H1 (cell line): ENCODE results near the gene IL10. TPM values are rescaled to one million over a fixed set of nuclear protein-coding genes. Genes with fewer than 3 reads are reported as not detected.

ENCODE experiments used
- CTCF ChIA-PET: fragments of 300-600 bp; sonication (Branson Sonifier 250); formaldehyde crosslinking; loops from one replicate; lab custom pipeline; 2021; ENCODE audit not compliant: partially characterized antibody; lab: Charles Lee
- POLR2A ChIA-PET: fragments of 300-600 bp; sonication (Branson Sonifier 250); formaldehyde crosslinking; loops from one replicate; lab custom pipeline; 2021; ENCODE audit warnings: inconsistent platforms; ENCODE audit not compliant: partially characterized antibody; lab: Charles Lee
- DNase-seq, 2 experiments: peaks; one replicate each; pipeline versions ENCODE4 v3.0.0 to v3.0.0-alpha.2; 2010 to 2022; ENCODE audit warnings: low spot score in 2 of 2, low read depth in 1 of 2, mixed read lengths in 1 of 2
- FAIRE-seq: peaks from 2 replicates; lab custom pipeline; 2011; peaks lifted over from hg19 to GRCh38; lab: Jason Lieb, UNC
- H2AFZ ChIP-seq: 2 replicates; pipeline ENCODE4 v1.8.1; 2012; ENCODE audit warnings: low read length, inconsistent platforms
- H2AK5ac ChIP-seq: 2 replicates; pipeline ENCODE4 v1.6.1; 2013; ENCODE audit warnings: low read depth, low read length
- H2BK120ac ChIP-seq: replicated peaks from 2 replicates; pipeline ENCODE3; 2013; ENCODE audit warnings: low read depth, low read length, inconsistent platforms
- H2BK12ac ChIP-seq: 2 replicates; pipeline ENCODE4 v1.6.1; 2013; ENCODE audit warnings: low read depth, low read length
- H2BK15ac ChIP-seq: 2 replicates; pipeline ENCODE4 v1.6.1; 2013; ENCODE audit warnings: low read length
- H2BK20ac ChIP-seq: 2 replicates; pipeline ENCODE4 v1.6.1; 2013; ENCODE audit warnings: low read length
- H2BK5ac ChIP-seq: 2 replicates; pipeline ENCODE4 v1.6.1; 2013; ENCODE audit warnings: low read depth, low read length
- H3K14ac ChIP-seq: 2 replicates; pipeline ENCODE4 v1.6.1; 2013; ENCODE audit warnings: inconsistent platforms; ENCODE audit not compliant: insufficient read length
- H3K18ac ChIP-seq: 2 replicates; pipeline ENCODE4 v1.6.1; 2013; ENCODE audit warnings: low read length; ENCODE audit errors: extremely low read depth
- H3K23ac ChIP-seq: 2 replicates; pipeline ENCODE4 v1.6.1; 2013; ENCODE audit warnings: inconsistent platforms; ENCODE audit not compliant: insufficient read length
- H3K23me2 ChIP-seq: 2 replicates; pipeline ENCODE4 v1.6.1; 2013; ENCODE audit warnings: low read depth, low read length
- H3K27ac ChIP-seq: 2 replicates; pipeline ENCODE4 v1.6.1; 2011; ENCODE audit warnings: low read depth, low read length, inconsistent platforms
- H3K27me3 ChIP-seq, 4 experiments: replicated peaks in 1 of 4; 1 replicate in 1 of 4; 2 replicates in 3 of 4; pipeline versions ENCODE4 v1.6.1 to v1.8.1; 2011 to 2013; ENCODE audit warnings: low read length in 3 of 4, mild to moderate bottlenecking in 3 of 4, inconsistent platforms in 2 of 4, mixed read lengths in 2 of 4, moderate library complexity in 1 of 4; ENCODE audit not compliant: control insufficient read depth in 3 of 4, insufficient read depth in 3 of 4; ENCODE audit errors: extremely low read depth in 1 of 4
- H3K36me3 ChIP-seq, 4 experiments: 2 replicates each; pipeline versions ENCODE4 v1.6.1 to v1.8.1; 2011 to 2013; ENCODE audit warnings: mild to moderate bottlenecking in 4 of 4, low read length in 3 of 4, moderate library complexity in 2 of 4, control low read depth in 1 of 4, inconsistent platforms in 1 of 4; ENCODE audit not compliant: insufficient read depth in 4 of 4, control insufficient read depth in 2 of 4
- H3K4ac ChIP-seq: replicated peaks from 2 replicates; pipeline ENCODE3; 2013; ENCODE audit warnings: low read length, low read depth, mixed read lengths, inconsistent platforms; ENCODE audit not compliant: insufficient read length
- H3K4me1 ChIP-seq, 4 experiments: replicated peaks in 1 of 4; 1 replicate in 1 of 4; 2 replicates in 3 of 4; pipeline versions ENCODE4 v1.6.1 to v1.8.1; 2011 to 2013; ENCODE audit warnings: low read length in 3 of 4, inconsistent platforms in 2 of 4, mixed read lengths in 1 of 4; ENCODE audit not compliant: insufficient read depth in 4 of 4, control insufficient read depth in 3 of 4
- H3K4me2 ChIP-seq, 2 experiments: 2 replicates each; pipeline versions ENCODE4 v1.6.1 to v1.8.1; 2011 to 2013; ENCODE audit warnings: low read depth in 2 of 2, low read length in 2 of 2, control low read depth in 1 of 2, inconsistent platforms in 1 of 2, mild to moderate bottlenecking in 1 of 2; ENCODE audit not compliant: insufficient read depth in 1 of 2
- H3K4me3 ChIP-seq, 4 experiments: fragments of 200-600, 300-600 bp in 1 of 4; sonication (generic), shearing (Covaris generic), sonication (Bioruptor Twin) in 1 of 4; 2 replicates each; pipeline versions ENCODE4 v1.5.1 to v1.8.1; 2011 to 2016; ENCODE audit warnings: low read length in 4 of 4, low read depth in 3 of 4, control low read depth in 2 of 4, inconsistent platforms in 2 of 4, mild to moderate bottlenecking in 2 of 4, mixed read lengths in 1 of 4, moderate library complexity in 1 of 4; ENCODE audit not compliant: insufficient read depth in 2 of 4; ENCODE audit errors: extremely low read depth in 1 of 4
- H3K56ac ChIP-seq: replicated peaks from 2 replicates; pipeline ENCODE3; 2013; ENCODE audit warnings: low read depth, mild to moderate bottlenecking, mixed read lengths, low read length, inconsistent platforms; ENCODE audit not compliant: insufficient read length
- H3K79me1 ChIP-seq: 2 replicates; pipeline ENCODE4 v1.6.1; 2013; ENCODE audit warnings: low read depth, low read length, control low read depth
- H3K79me2 ChIP-seq, 2 experiments: 2 replicates each; pipeline versions ENCODE4 v1.6.1 to v1.8.1; 2012 to 2013; ENCODE audit warnings: low read length in 2 of 2, mild to moderate bottlenecking in 2 of 2, inconsistent platforms in 1 of 2; ENCODE audit not compliant: insufficient read depth in 2 of 2, control insufficient read depth in 1 of 2
- H3K9ac ChIP-seq, 4 experiments: replicated peaks in 1 of 4; 1 replicate in 1 of 4; 2 replicates in 3 of 4; pipeline versions ENCODE4 v1.6.1 to v1.8.1; 2011 to 2013; ENCODE audit warnings: low read depth in 3 of 4, low read length in 3 of 4, control low read depth in 2 of 4, mild to moderate bottlenecking in 2 of 4, moderate library complexity in 2 of 4, inconsistent platforms in 1 of 4; ENCODE audit errors: extremely low read depth in 1 of 4
- H3K9me3 ChIP-seq, 2 experiments: 2 replicates each; pipeline versions ENCODE4 v1.6.1 to v1.8.1; 2012 to 2013; ENCODE audit warnings: mild to moderate bottlenecking in 2 of 2, moderate library complexity in 2 of 2, control low read depth in 1 of 2, inconsistent platforms in 1 of 2, low read depth in 1 of 2, low read length in 1 of 2, mixed read lengths in 1 of 2; ENCODE audit not compliant: insufficient read depth in 2 of 2
- H4K20me1 ChIP-seq, 2 experiments: replicated peaks in 1 of 2; 2 replicates each; pipeline versions ENCODE3 to v1.8.1; 2011 to 2013; ENCODE audit warnings: inconsistent platforms in 2 of 2, low read length in 2 of 2, mild to moderate bottlenecking in 1 of 2; ENCODE audit not compliant: insufficient read depth in 2 of 2, control insufficient read depth in 1 of 2
- H4K5ac ChIP-seq: 2 replicates; pipeline ENCODE4 v1.6.1; 2013; ENCODE audit warnings: low read length, low read depth, mixed read lengths, inconsistent platforms; ENCODE audit not compliant: insufficient read length
- H4K8ac ChIP-seq: 2 replicates; pipeline ENCODE4 v1.8.0; 2013; ENCODE audit warnings: mild to moderate bottlenecking, moderate library complexity, low read length, inconsistent platforms; ENCODE audit not compliant: insufficient read depth; ENCODE audit errors: extremely low read depth
- H4K91ac ChIP-seq: replicated peaks from 2 replicates; pipeline ENCODE3; 2013; ENCODE audit warnings: low read length, mixed read lengths, inconsistent platforms; ENCODE audit not compliant: insufficient read length
- BCL11A ChIP-seq, 2 experiments: IDR thresholded peaks; one replicate each; pipeline ENCODE4 v1.6.1; 2011; ENCODE audit warnings: low read depth in 2 of 2, low read length in 2 of 2, mild to moderate bottlenecking in 2 of 2
- CBX8 ChIP-seq: fragments of 300-800, 300-1000 bp; sonication (generic); IDR thresholded peaks from 2 replicates; pipeline ENCODE4 v1.7.1; 2016; ENCODE audit warnings: low read depth, low read length, borderline replicate concordance
- EGR1 ChIP-seq: IDR thresholded peaks from 2 replicates; pipeline ENCODE4 v1.6.1; 2011; ENCODE audit warnings: low read depth, low read length, borderline replicate concordance
- EZH2 ChIP-seq: fragments of 200-600 bp; sonication (generic); IDR thresholded peaks from 2 replicates; pipeline ENCODE4 v1.7.1; 2012; ENCODE audit warnings: low read depth, mild to moderate bottlenecking, moderate library complexity, low read length, inconsistent platforms; ENCODE audit not compliant: severe bottlenecking
- FOSL1 ChIP-seq: IDR thresholded peaks from 2 replicates; pipeline ENCODE4 v1.6.1; 2011; ENCODE audit warnings: mild to moderate bottlenecking, low read depth, low read length, moderate library complexity; ENCODE audit not compliant: insufficient read depth
- JUND ChIP-seq: IDR thresholded peaks from 2 replicates; pipeline ENCODE4 v1.6.1; 2011; ENCODE audit warnings: mild to moderate bottlenecking, improper control_type of control experiment, low read length
- SIX5 ChIP-seq: IDR thresholded peaks from 2 replicates; pipeline ENCODE4 v1.6.1; 2011; ENCODE audit warnings: mild to moderate bottlenecking, low read depth, low read length
- SRF ChIP-seq: IDR thresholded peaks from 2 replicates; pipeline ENCODE4 v1.6.1; 2011; ENCODE audit warnings: mild to moderate bottlenecking, low read depth, low read length, moderate library complexity
- TEAD4 ChIP-seq: IDR thresholded peaks from 2 replicates; pipeline ENCODE4 v1.6.1; 2012; ENCODE audit warnings: low read depth, low read length, inconsistent platforms, mixed read lengths
- WGBS, 2 experiments: shearing (Covaris generic) in 1 of 2; methylation state at CpG; one replicate each; pipeline versions ENCODE4 v1.1.6 to v1.1.7; 2013 to 2015; ENCODE audit warnings: low lambda C conversion rate in 2 of 2, mixed read lengths in 2 of 2, inconsistent platforms in 1 of 2, low coverage in 1 of 2, missing lambda C conversion rate in 1 of 2; ENCODE audit not compliant: insufficient replicate concordance in 2 of 2, insufficient coverage in 1 of 2, insufficient read length in 1 of 2; ENCODE audit errors: extremely low coverage in 1 of 2, missing lambda C conversion rate in 1 of 2; 5-methylcytosine and 5-hydroxymethylcytosine counted together
- polyA plus RNA-seq, 7 experiments: library from polyadenylated mRNA; depleted of rRNA in 3 of 7; stranded (reverse) in 5 of 7; unstranded in 2 of 7; fragments of >200 nt in 5 of 7; fragments of 200-250 nt in 2 of 7; gene quantifications; 1 replicate in 5 of 7; 2 replicates in 1 of 7; 4 replicates in 1 of 7; pipeline versions ENCODE4 v1.2.1 to v1.2.3, GENCODE V29; 2011 to 2013; ENCODE audit warnings: missing spikeins in 2 of 7, mixed read lengths in 2 of 7
- total RNA-seq: library from RNA; stranded (reverse); fragmentation: NEBNext Ultra II Directional; extraction: Animal tissue kit (Norgen Biotek cat#: 25700); gene quantifications from 2 replicates; pipeline ENCODE4 v1.2.1, GENCODE V29; 2021

The IL10 gene
- total and polyA plus RNA-seq, 2 of the 8 experiments (the other 6 are each of a cell fraction or from before 2014, with no cell fraction given), result not detected

- 93% methylated on average over 2 of the region's 2 CpGs; no CpG with 5 or more reads in 1 of the 2 experiments for WGBS, 2 experiments
- Histone ChIP-seq H3K9me3 (peaks cover 0 to 5% of the 10 kb centered on the region in 2 experiments; a peak in 1 of 4 replicates), H3K79me2 (no peaks in the 10 kb centered on the region), H3K9ac (no peak overlapping the region), H3K23ac (no peak overlapping the region), H2BK120ac (no peak overlapping the region), H3K27me3 (no peaks in the 10 kb centered on the region), H4K91ac (no peak overlapping the region), H2AK5ac (no peak overlapping the region), H3K4me1 (no peaks in the 10 kb centered on the region), H2AFZ (no peak overlapping the region), H3K18ac (no peak overlapping the region), H3K4me2 (no peak overlapping the region), H3K23me2 (no peaks in the 10 kb centered on the region), H3K36me3 (no peaks in the 10 kb centered on the region), H2BK15ac (no peak overlapping the region), H3K4me3 (no peak overlapping the region), H2BK5ac (no peak overlapping the region), H2BK12ac (no peak overlapping the region), H3K79me1 (no peaks in the 10 kb centered on the region), H4K8ac (no peak overlapping the region), H3K4ac (no peak overlapping the region), H2BK20ac (no peak overlapping the region), H3K56ac (no peak overlapping the region), H3K14ac (no peak overlapping the region), H3K27ac (no peak overlapping the region), H4K5ac (no peak overlapping the region), H4K20me1 (no peaks in the 10 kb centered on the region)
- CTCF ChIA-PET, result interaction anchor here (1.0 to 1.2 kb wide), 3 partner anchors 9 to 98 kb away, joined by 3 read pairs; no protein-coding TSS in a partner anchor
- DNase-seq (no peak), FAIRE-seq (no peak)
- POLR2A ChIA-PET, result interaction anchor here (0.6 kb wide), 1 partner anchor 1641 kb away, joined by 3 read pairs; no protein-coding TSS in a partner anchor
- TF ChIP-seq EZH2 (no peak), FOSL1 (no peak), JUND (no peak), SIX5 (no peak), TEAD4 (no peak), SRF (no peak), CBX8 (no peak), BCL11A (IDR thresholded peaks at IDR 0.05; ENCODE audit: low read depth in 2 of 2, low read length in 2 of 2) (no peak), EGR1 (no peak)
Measured at GRCh38 chr1:206814716-206815341, 42.5 kb upstream of the IL10 start.
